GM10248 (cell line): ENCODE data around the gene PCDH15.

Experiments used
- CTCF ChIA-PET: fragments of 300-600 bp; sonication (Branson Sonifier 250); formaldehyde crosslinking; extraction: SDS; loops from one replicate; lab custom pipeline; 2021; ENCODE audit warnings: antibody characterized with exemption; lab: Yijun Ruan, JAX
- POLR2A ChIA-PET: fragments of 350-650 bp; sonication (Branson Sonifier 250); formaldehyde crosslinking; extraction: SDS; loops from one replicate; lab custom pipeline; 2020; ENCODE audit warnings: antibody characterized with exemption; lab: Yijun Ruan, JAX
- DNase-seq: peaks from one replicate; pipeline ENCODE4 v3.0.0; 2012; ENCODE audit errors: extremely low spot score
- CTCF ChIP-seq: IDR thresholded peaks from 2 replicates; pipeline ENCODE4 v1.5.1; 2012; ENCODE audit warnings: mild to moderate bottlenecking, low read depth; ENCODE audit errors: extremely low read depth, missing control alignments, control extremely low read depth

Gene PCDH15

GRCh38 chr10:54577682-54578081 lies 223.3 kb downstream of the PCDH15 start:
- no peak for TF ChIP-seq CTCF
- POLR2A ChIA-PET = no interaction called here
- DNase-seq = no peak
- CTCF ChIA-PET = no interaction called here

GRCh38 chr10:54576541-54576940 lies 224.5 kb downstream of the PCDH15 start:
- CTCF ChIA-PET = no interaction called here
- POLR2A ChIA-PET = no interaction called here
- TF ChIP-seq CTCF = no peak
- DNase-seq = no peak

GRCh38 chr10:54559498-54559897 lies 241.5 kb downstream of the PCDH15 start:
- CTCF ChIA-PET = no interaction called here
- DNase-seq = no peak
- POLR2A ChIA-PET = no interaction called here
- TF ChIP-seq CTCF = no peak

- TF ChIP-seq CTCF = no peak
- CTCF ChIA-PET = interaction anchor here (1.7 kb wide), 1 partner anchor 10 kb away, joined by 6 read pairs; no protein-coding TSS in a partner anchor
- POLR2A ChIA-PET = no interaction called here
- DNase-seq = no peak
Observed at GRCh38 chr10:54554028-54554427, 247.0 kb downstream of the PCDH15 start.

- ChIA-PET CTCF (interaction anchor here (1.2 to 1.4 kb wide), 3 partner anchors 9 to 42 kb away, joined by 3 read pairs; no protein-coding TSS in a partner anchor), POLR2A (no interaction called here)
- no peak for TF ChIP-seq CTCF
- DNase-seq = no peak
Observed at GRCh38 chr10:54550016-54550415, 251.0 kb downstream of the PCDH15 start.

- CTCF ChIA-PET = no interaction called here
- POLR2A ChIA-PET = no interaction called here
- no peak for DNase-seq
- no peak for TF ChIP-seq CTCF
Observed at GRCh38 chr10:54531296-54531695, 269.7 kb downstream of the PCDH15 start.

GRCh38 chr10:54530299-54530698 lies 270.7 kb downstream of the PCDH15 start:
- CTCF ChIA-PET = no interaction called here
- POLR2A ChIA-PET = no interaction called here
- no peak for TF ChIP-seq CTCF
- no peak for DNase-seq
